K562 (cell line): ENCODE results near the gene RNF31. TPM values are rescaled to one million over a fixed set of nuclear protein-coding genes. Genes with fewer than 3 reads are reported as not detected.

Source experiments
- BACH1 ChIP-seq: fragments of 200-800 bp; sonication (Bioruptor generic); IDR thresholded peaks from 2 replicates; pipeline ENCODE4 v1.6.1; 2016; ENCODE audit warnings: missing genetic modification characterization, missing compliant biosample characterization
- CLOCK ChIP-seq: fragments of 250-450 bp; sonication (Bioruptor Pico); IDR thresholded peaks from 2 replicates; pipeline ENCODE4 v1.4.0; 2020; ENCODE audit warnings: mild to moderate bottlenecking, moderate library complexity, borderline replicate concordance
- CREB5 ChIP-seq: fragments of 250-450 bp; sonication (Bioruptor Pico); IDR thresholded peaks from 2 replicates; pipeline ENCODE4 v1.5.0; 2020; ENCODE audit warnings: mild to moderate bottlenecking
- HNRNPLL ChIP-seq: fragments of 200-400 bp; formaldehyde crosslinking; IDR thresholded peaks from 2 replicates; pipeline ENCODE4 v1.6.1; 2017; ENCODE audit warnings: low read length, low read depth, mild to moderate bottlenecking; ENCODE audit not compliant: poor library complexity, severe bottlenecking
- MAX ChIP-seq: sonication (generic); formaldehyde crosslinking; IDR thresholded peaks from 2 replicates; pipeline ENCODE4 v1.9.0; 2022; ENCODE audit warnings: mild to moderate bottlenecking, missing genetic modification reagents
- MTA3 ChIP-seq: fragments of 450-650 bp; formaldehyde crosslinking; IDR thresholded peaks from 2 replicates; pipeline ENCODE4 v1.6.1; 2017; ENCODE audit warnings: mild to moderate bottlenecking, borderline replicate concordance
- MYBL2 ChIP-seq, 2 experiments: fragments of 450-650 bp in 1 of 2; sonication (generic) in 1 of 2; formaldehyde crosslinking in 1 of 2; IDR thresholded peaks; 2 replicates each; pipeline versions ENCODE4 v1.6.1 to v1.8.1; 2017 to 2022; ENCODE audit warnings: borderline replicate concordance in 1 of 2, inconsistent platforms in 1 of 2, low read depth in 1 of 2, mild to moderate bottlenecking in 1 of 2, missing genetic modification reagents in 1 of 2, moderate library complexity in 1 of 2
- RUNX1 ChIP-seq: sonication (generic); IDR thresholded peaks from 2 replicates; pipeline ENCODE4 v1.6.1; 2016; ENCODE audit warnings: antibody characterized with exemption, low read depth
- SIN3A ChIP-seq, 2 experiments: fragments of 150-350 bp in 1 of 2; IDR thresholded peaks; 2 replicates each; pipeline ENCODE4 v1.6.1; 2011 to 2016; ENCODE audit warnings: borderline replicate concordance in 2 of 2, low read depth in 2 of 2, low read length in 2 of 2, mild to moderate bottlenecking in 2 of 2, moderate library complexity in 2 of 2; ENCODE audit not compliant: control insufficient read depth in 1 of 2
- TAF15 ChIP-seq: fragments of 200-400 bp; formaldehyde crosslinking; IDR thresholded peaks from 2 replicates; pipeline ENCODE4 v1.6.1; 2017; ENCODE audit warnings: mild to moderate bottlenecking, low read depth, low read length, moderate library complexity
- ZBTB1 ChIP-seq: sonication (generic); formaldehyde crosslinking; IDR thresholded peaks from 2 replicates; pipeline ENCODE4 v1.8.1; 2023; ENCODE audit warnings: missing genetic modification reagents, low read depth, mild to moderate bottlenecking, borderline replicate concordance
- ZC3H4 ChIP-seq: sonication (generic); formaldehyde crosslinking; IDR thresholded peaks from 2 replicates; pipeline ENCODE4 v1.9.0; 2021; ENCODE audit warnings: missing genetic modification reagents, borderline replicate concordance
- ZNF121 ChIP-seq: sonication (generic); formaldehyde crosslinking; conservative IDR thresholded peaks from 2 replicates; pipeline ENCODE4 v1.8.0; 2022; ENCODE audit warnings: missing genetic modification reagents
- ZNF224 ChIP-seq: sonication (generic); formaldehyde crosslinking; IDR thresholded peaks from 2 replicates; pipeline ENCODE4 v1.8.0; 2022; ENCODE audit warnings: mild to moderate bottlenecking, missing genetic modification reagents
- ZNF3 ChIP-seq: fragments of 250-450 bp; sonication (Bioruptor Pico); IDR thresholded peaks from 2 replicates; pipeline ENCODE4 v1.5.0; 2021; ENCODE audit warnings: mild to moderate bottlenecking, moderate library complexity
- ZNF436 ChIP-seq: fragments of 250-450, 450-650 bp; sonication (Bioruptor Pico); formaldehyde crosslinking; IDR thresholded peaks from 2 replicates; pipeline ENCODE4 v1.7.0; 2020; ENCODE audit warnings: mild to moderate bottlenecking
- ZNF561 ChIP-seq: fragments of 450-650 bp; formaldehyde crosslinking; conservative IDR thresholded peaks from 2 replicates; pipeline ENCODE4 v1.4.0; 2020; ENCODE audit warnings: mild to moderate bottlenecking, moderate library complexity
- polyA plus RNA-seq, 8 experiments: library from polyadenylated mRNA; depleted of rRNA in 4 of 8; stranded (reverse) in 5 of 8; unstranded in 3 of 8; fragments of >200 nt; fragmentation: Nextera tagmentation in 2 of 8; fragmentation: Illumina TruSeq in 1 of 8; extraction: Ambion mirVana in 2 of 8; extraction: Trizol in 1 of 8; gene quantifications; 2 replicates each; pipeline versions ENCODE4 v1.2.1 to v1.2.3, GENCODE V29; 2011 to 2014; ENCODE audit warnings: inconsistent platforms in 1 of 8, missing spikeins in 1 of 8
- total RNA-seq, 7 experiments: library from RNA; depleted of rRNA in 6 of 7; stranded (reverse); fragments of >200 nt in 6 of 7; fragmentation: Illumina TruSeq in 2 of 7; extraction: Trizol in 2 of 7; gene quantifications; 2 replicates each; pipeline versions ENCODE4 v1.2.1 to v1.2.3, GENCODE V29; 2011 to 2021; ENCODE audit warnings: low replicate concordance in 1 of 7
- TF ChIP-seq, protein P1 (sequence below): fragments of 250-450 bp; sonication (Bioruptor Pico); IDR thresholded peaks from 2 replicates; pipeline ENCODE4 v1.5.1; 2021; ENCODE audit warnings: mild to moderate bottlenecking
- TF ChIP-seq, protein P2 (sequence below): sonication (generic); formaldehyde crosslinking; IDR thresholded peaks from 2 replicates; pipeline ENCODE4 v1.8.0; 2022; ENCODE audit warnings: missing genetic modification reagents, mild to moderate bottlenecking, moderate library complexity, borderline replicate concordance

Gene RNF31
- total and polyA plus RNA-seq, 9 of the 15 experiments (the other 6 are each of a cell fraction or from before 2014, with no cell fraction given), result 3.1 to 47.6 (median 19.1) TPM

GRCh38 chr14:24195186-24196070 is 48.1 kb downstream of the RNF31 start, which contains the start of gene TM9SF1 (continued):
- TF ChIP-seq CLOCK (CRISPR knock-in tag) (no peak), ZNF121 (no peak), CREB5 (no peak), ZNF224 (CRISPR knock-in tag) (no peak), RUNX1 (0 out of 2 replicates have a peak, but pooled peaks have one; percentile 37), MTA3 (no peak; the same call in 1 of the 2 replicates), ZNF561 (CRISPR knock-in tag) (no peak), MAX (CRISPR knock-in tag) (peak; percentile 97), ZNF3 (no peak), MYBL2 (IDR thresholded peaks at IDR 0.05; ENCODE audit: low read depth) (no peak), MYBL2 (CRISPR knock-in tag; IDR thresholded peaks at IDR 0.05; ENCODE audit: borderline replicate concordance) (no peak), ZBTB1 (no peak), ZNF436 (CRISPR knock-in tag) (no peak), BACH1 (no peak), ZC3H4 (CRISPR knock-in tag) (no peak), HNRNPLL (peak; percentile 10), SIN3A (IDR thresholded peaks at IDR 0.05; ENCODE audit: borderline replicate concordance in 2 of 2, control insufficient read depth in 1 of 2, low read depth in 2 of 2, low read length in 2 of 2) (peak; percentile 57 to 58; a peak in 2 of 4 replicates), TAF15 (no peak)
- TF ChIP-seq, protein P1, sequence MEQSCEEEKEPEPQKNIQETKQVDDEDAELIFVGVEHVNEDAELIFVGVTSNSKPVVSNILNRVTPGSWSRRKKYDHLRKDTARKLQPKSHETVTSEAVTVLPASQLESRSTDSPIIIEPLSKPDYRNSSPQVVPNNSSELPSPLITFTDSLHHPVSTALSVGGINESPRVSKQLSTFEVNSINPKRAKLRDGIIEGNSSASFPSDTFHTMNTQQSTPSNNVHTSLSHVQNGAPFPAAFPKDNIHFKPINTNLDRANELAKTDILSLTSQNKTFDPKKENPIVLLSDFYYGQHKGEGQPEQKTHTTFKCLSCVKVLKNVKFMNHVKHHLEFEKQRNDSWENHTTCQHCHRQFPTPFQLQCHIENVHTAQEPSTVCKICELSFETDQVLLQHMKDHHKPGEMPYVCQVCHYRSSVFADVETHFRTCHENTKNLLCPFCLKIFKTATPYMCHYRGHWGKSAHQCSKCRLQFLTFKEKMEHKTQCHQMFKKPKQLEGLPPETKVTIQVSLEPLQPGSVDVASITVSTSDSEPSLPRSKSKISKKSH (CRISPR knock-in tag), result no peak
- TF ChIP-seq, protein P2, sequence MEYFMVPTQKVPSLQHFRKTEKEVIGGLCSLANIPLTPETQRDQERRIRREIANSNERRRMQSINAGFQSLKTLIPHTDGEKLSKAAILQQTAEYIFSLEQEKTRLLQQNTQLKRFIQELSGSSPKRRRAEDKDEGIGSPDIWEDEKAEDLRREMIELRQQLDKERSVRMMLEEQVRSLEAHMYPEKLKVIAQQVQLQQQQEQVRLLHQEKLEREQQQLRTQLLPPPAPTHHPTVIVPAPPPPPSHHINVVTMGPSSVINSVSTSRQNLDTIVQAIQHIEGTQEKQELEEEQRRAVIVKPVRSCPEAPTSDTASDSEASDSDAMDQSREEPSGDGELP, result peak; percentile 69; the same call in 1 of the 2 replicates
